Heart left ventricle (tissue), 13 donors: Measurements from ENCODE around the gene GCFC2.

Source experiments
- POLR2A ChIP-seq, 2 donors: fragments of 450-650 bp; IDR thresholded peaks; one replicate each; pipeline ENCODE4 v1.6.1; 2017; ENCODE audit warnings: antibody characterized with exemption in 2 of 2, mild to moderate bottlenecking in 2 of 2, moderate library complexity in 2 of 2
- TF ChIP-seq, protein P1 (sequence below), 12 donors: fragments of 200-600 bp; sonication (generic) in 4 of 12; IDR thresholded peaks; one replicate each; pipeline versions ENCODE4 v1.5.0 to v1.8.0; 2018 to 2022; ENCODE audit warnings: antibody characterized with exemption in 12 of 12, mild to moderate bottlenecking in 5 of 12
- donor health status: ischemic (EF 13 %, LVEDD 7.1; RV severe dilation, severe dysfunction).
- donor health status: DM: no; HTN: yes; CAD: no.
- donor health status: DM: no; HTN: no; CAD: no.
- donor health status: ischemic (EF 25% LVEDD 6.9; RV normal size, moderate dysfunction).
- donor health status: ischemic (EF 25% LVEDD 5.7; RV mildly dilated, moderate dysfunction).
- donor health status: ischemic (EF 35%, LVEDD 5.7; RV mildly dilated, moderate dysfunction).
- donor health status: nonischemic (EF 11% LVEDD 7.7; RV severe dilation, severe dysfunction).
- donor health status: DM: yes; HTN: yes; CAD: no.
- donor health status: PGD.
- donor health status: ischemic (EF 29% LVEDD 5.4; RV normal size, mild dysfunction).
- donor health status: nonischemic (EF 23%, LVEDD 6.1; RV moderate dilation, normal function).

DNA sequence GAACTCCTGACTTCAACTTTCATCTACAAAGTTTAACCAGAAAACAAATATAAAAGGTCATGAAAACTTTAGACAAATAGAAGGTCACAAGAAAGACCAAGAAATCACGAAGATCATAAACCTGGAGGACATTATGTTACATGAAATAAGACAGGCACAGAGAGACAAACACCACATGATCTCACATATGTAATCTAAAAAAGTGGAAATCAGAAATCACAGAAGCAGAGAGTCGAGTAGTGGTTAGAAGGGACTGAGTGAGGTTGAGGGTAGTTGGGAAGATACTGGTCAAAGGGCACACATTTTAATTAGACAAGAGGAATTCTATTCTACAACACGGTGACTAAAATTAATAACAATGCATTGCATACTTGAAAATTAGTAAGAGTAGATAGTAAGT, 1.4 kb downstream of the GCFC2 start:
- TF ChIP-seq, protein P1, sequence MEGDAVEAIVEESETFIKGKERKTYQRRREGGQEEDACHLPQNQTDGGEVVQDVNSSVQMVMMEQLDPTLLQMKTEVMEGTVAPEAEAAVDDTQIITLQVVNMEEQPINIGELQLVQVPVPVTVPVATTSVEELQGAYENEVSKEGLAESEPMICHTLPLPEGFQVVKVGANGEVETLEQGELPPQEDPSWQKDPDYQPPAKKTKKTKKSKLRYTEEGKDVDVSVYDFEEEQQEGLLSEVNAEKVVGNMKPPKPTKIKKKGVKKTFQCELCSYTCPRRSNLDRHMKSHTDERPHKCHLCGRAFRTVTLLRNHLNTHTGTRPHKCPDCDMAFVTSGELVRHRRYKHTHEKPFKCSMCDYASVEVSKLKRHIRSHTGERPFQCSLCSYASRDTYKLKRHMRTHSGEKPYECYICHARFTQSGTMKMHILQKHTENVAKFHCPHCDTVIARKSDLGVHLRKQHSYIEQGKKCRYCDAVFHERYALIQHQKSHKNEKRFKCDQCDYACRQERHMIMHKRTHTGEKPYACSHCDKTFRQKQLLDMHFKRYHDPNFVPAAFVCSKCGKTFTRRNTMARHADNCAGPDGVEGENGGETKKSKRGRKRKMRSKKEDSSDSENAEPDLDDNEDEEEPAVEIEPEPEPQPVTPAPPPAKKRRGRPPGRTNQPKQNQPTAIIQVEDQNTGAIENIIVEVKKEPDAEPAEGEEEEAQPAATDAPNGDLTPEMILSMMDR (IDR thresholded peaks at IDR 0.05) = no peak
- TF ChIP-seq POLR2A (IDR thresholded peaks at IDR 0.05) = no peak
